GM18511 (cell line): ENCODE results near the gene ERC1.
"Not testable (repeated sequence)": the region's sequence is repeated elsewhere in the genome, so short reads cannot be mapped to it uniquely, and the experiment has no call there.

ENCODE experiments used
- ATAC-seq: cut with Tn5 transposase; IDR thresholded peaks from one replicate; pipeline ENCODE4 v1.9.1; 2021; ENCODE audit warnings: mild to moderate bottlenecking, moderate library complexity; ENCODE audit not compliant: unreplicated experiment

Gene ERC1

DNA sequence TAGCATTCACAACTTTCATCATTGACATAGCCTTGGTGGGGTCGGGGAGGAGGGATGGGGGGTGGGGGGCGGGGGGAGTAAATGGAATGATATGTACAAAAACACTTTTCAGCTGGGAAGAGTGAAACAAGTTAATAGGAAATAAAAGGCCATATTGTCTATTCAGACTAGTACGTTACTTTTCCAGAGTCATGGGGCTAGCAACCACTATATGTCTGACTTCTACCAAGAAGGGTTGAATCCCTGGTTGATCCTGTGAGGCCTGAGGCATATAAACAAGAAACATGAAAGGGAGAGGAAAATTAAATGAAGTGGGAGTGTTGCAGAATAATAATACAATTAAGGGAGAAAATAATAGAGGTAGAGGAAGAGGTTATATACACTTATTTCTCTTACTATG lies 225.5 kb downstream of the ERC1 start:
- ATAC-seq, result no peak

DNA sequence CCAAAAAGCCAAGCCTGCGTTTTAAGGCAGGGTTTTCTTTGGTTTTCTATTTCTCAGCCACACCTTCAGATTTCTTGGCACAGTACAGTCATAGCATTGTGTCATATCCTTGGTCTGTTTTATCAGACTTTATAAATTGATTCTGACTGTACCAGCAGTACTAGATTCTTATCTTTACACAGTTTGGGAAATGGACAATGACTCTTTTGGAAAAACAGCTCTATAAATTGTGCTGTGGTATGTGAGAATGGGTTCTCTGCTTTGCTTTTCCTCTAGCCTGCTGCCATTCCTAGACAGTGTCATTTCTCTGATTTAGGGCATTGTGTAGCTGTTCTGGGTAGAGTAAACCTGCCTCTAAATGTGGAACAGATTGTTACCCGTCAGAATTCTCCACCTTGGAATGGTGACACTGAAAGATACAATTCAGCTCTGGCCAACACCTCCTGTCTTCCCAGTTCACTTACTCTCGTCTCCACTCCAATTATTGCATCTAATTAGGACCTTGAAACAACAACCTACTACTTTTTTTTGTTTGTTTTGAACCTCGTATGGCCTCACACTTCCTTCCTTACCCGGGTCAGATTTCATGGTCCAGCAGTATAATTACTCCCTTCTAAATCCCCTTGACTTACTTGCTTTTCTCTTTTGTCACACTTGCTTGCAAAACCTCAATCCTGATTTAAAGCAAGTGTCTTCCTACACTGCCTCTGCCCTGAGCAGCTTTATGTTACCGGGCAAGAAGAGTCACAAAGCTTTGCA lies 226.3 kb downstream of the ERC1 start:
- no peak for ATAC-seq

DNA sequence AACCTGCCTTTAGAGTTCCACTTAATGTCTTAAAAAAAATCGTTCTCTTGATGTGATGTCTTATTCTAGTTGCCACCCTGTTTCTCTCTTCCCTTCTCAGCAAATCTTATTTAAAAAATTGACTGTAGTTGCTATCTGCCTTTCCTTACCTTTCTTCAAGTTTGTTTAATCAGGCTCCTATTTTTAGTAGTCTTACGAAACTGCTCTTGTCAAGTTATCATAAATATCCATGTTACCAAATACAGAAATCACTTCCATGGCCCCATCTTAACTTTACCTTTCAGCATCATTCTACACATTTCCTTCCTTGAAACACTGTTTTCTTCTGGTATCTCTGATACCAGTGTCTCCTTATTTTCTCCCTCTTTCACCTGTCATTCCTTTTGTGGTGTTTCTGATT lies 227.3 kb downstream of the ERC1 start:
- ATAC-seq, result no peak

DNA sequence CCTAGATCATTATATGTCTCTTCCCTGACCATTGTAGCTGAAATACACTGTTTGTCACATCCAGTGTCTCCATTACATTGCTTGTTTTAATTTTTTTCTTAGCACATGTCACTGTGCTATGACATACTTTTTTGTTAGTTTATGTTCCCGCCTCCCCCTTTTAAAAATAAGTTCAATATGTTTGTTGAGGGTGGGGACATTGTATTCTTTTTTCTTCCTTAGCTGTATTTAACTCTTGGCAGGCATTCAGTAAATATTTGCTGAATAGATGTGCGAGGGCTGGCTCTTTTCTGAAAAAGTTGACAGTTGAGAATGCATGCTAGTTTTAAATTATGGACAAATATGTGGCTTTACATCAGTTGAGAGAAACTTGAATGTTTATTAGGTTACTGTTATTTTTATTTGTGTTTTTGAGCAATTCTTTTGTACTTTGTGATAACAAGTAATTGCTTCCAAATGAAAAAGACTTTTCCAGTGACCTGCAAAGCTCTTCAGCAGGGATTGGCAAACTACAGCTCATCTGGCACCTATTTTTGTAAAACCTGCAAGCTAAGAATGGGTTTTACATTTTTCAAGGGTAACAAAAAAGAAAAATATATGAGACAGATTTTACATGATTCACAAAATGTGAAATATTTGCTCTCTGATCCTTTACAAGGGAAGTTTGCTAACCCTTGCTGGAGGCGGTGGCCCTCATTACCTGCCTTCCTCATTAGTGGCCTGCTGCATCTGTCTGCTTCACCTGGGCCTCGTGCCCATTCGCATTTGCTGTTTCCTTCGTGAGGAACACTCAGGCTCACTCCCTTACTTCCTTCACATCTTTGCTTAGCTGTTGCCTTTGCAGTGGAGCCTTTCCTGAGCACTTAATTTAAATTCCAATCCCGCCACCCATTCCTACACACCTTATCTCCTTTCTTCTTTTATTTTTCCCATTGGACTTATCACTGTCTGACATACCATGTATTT lies 229.4 kb downstream of the ERC1 start:
- no peak for ATAC-seq

DNA sequence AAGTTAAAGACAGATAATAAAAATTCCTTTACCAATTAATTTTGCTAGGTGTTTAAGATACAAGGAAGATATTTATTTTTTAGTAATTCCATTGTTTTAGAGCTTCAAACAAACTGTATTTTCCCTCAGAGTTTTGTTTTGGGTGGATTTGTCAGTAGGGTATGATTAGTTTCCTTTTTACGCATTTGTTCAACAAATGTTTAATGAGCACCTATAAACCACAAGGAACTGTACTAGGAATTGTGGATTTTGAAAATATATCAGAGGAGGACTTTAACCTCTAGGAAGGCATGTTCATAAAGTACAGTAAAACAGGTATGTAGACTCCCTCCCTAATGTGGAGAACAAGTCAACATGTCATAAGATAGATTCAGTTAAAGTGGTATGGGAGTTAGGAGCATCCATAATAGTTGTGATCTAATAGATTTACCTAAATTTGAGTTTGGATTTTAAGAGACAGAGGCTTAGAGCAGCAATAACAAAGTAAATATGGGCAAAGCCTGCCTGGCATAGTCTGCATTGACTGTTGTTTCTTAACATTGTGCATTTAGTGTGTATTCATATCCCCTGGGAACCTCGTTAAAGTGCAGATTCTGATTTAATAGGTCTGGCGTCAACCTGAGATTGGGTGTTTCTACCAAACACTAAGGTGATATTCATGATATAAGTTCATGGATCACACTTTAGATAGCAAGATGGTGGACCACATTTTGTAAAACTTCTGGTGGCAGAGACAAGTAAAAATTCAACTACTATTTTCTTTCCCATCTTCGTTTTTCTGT lies 232.0 kb downstream of the ERC1 start:
- no peak for ATAC-seq

DNA sequence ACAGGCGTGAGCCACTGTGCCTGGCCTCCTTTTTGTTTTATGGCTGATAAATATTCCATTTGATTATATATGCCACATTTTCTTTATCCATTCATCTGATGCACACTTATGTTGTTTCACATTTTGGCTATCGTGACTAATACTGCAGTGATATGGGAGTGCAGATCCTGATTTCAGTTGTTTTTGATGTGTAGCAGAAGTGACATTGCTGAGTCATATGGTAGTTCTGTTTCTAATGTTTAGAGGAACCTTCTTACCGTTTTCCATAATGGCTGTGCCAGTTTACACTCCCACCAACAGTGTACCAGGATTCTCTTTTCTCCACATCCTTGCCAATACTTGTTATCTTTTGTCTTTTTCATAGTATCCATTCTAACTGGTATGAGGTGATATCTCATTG lies 235.9 kb downstream of the ERC1 start:
- ATAC-seq, result no peak

DNA sequence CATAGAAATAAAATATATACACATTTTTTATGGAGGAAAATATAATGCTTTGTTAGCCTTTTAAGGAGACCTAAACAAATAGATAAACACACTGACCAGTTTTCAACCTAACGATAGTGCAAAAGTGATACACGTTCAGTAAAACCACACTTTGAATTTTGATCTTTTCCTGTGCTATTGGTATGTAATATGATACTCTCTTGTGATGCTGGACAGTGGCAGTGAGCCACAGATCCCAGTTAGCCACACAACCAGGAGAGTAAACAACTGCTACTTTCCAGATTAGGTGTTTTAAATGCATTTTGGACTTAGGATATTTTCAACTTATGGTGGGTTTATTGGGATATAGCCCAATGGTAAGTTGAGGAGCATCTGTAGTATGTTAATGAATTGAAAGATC lies 243.1 kb downstream of the ERC1 start:
- no peak for ATAC-seq

DNA sequence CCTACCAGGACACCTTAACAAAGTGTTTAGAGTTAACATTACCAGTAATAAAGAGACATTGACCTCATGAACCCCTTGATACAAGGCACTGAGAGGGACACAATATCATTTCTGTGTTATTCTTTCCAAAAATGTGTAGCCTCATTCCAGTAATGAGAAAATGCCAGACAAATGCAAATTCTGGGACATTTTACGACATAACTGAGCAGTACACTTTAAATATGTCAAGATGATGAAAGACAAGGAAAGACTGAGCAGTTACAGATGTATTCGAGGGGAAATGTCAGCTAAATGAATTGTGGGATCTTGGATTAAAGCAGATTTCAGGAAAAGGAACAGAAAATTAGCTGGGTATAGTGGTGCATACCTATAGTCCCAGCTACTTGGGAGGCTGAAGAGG lies 255.6 kb downstream of the ERC1 start:
- ATAC-seq, result no peak

DNA sequence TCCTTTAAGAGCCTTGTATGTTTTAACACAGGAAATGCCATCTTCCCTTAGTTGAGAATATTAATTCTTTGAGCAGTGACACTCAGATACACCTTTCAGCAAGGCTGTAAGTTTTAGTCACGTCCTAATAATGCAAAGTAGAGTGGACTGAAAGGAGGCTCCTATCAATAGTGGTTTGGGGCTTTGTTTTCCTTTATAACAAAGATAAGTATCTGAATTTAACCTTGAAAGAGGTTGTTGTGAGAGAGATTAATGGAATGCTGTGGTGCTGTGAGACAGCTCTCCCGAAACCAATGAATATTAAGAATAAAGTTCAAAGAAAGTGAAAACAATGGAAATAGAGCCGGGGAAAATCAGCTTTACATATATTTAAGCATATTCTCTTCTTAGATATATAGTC lies 259.6 kb downstream of the ERC1 start:
- ATAC-seq, result no peak

DNA sequence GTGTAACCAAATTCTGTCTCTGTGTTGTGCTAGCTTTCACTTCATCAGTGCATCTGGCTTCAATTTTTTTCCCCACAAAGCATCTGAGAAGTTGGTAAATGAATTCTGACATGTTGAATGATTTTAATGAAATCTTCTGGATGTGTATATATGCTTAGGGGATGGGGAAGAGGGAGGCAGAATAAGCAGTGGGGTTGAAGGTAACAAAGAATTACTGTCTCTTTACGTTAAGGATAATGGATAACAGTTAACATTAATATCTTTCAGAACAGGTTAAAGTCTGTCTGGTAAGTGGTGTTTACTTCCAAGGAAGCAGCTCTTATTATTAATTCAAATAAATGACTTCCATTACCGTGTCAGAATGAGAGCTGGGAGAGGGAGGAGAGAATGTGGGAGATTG lies 261.7 kb downstream of the ERC1 start:
- no peak for ATAC-seq

DNA sequence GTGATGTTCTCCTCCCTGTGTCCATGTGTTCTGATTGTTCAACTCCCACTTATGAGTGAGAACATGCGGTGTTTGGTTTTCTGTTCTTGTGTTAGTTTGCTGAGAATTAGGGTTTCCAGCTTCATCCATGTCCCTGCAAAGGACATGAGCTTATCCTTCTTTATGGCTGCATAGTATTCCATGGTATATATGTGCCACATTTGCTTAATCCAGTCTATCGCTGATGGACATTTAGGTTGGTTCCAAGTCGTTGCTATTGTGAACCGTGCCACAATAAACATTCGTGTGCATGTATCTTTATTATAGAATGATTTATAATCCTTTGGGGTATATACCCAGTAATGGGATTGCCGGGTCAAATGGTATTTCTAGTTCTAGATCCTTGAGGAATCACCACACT lies 264.1 kb downstream of the ERC1 start:
- ATAC-seq, result not testable (repeated sequence)

DNA sequence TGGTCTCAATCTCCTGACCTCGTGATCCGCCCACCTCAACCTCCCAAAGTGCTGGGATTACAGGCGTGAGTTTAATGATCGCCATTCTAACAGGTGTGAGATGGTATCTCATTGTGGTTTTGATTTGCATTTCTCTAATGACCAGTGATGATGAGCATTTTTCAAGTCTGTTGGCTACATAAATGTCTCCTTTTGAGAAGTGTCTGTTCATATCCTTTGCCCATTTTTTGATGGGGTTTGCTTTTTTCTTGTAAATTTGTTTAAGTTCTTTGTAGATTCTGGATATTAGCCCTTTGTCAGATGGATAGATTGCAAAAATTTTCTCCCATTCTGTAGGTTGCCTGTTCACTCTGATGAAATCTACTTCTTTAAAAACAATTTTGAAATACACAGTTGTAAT lies 264.8 kb downstream of the ERC1 start:
- not testable (repeated sequence) for ATAC-seq

DNA sequence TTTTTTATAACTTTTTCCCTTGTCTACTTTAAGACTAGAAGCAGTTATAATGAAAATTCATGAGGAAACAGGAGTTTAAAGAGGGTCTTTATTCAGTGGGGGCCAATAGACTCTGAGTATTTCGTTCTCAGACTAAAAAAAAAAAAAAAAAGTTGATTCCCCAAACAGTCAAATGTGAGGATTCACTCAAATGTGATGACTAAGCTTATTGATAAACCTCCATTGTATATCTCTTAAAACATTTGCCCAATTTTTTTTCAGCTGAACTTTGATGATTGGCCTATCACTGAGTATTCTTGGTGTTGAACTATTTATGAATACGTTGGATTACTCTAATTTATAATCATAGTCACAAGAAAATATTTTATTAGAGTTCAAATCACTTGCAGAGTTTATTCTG lies 265.3 kb downstream of the ERC1 start:
- ATAC-seq, result no peak

DNA sequence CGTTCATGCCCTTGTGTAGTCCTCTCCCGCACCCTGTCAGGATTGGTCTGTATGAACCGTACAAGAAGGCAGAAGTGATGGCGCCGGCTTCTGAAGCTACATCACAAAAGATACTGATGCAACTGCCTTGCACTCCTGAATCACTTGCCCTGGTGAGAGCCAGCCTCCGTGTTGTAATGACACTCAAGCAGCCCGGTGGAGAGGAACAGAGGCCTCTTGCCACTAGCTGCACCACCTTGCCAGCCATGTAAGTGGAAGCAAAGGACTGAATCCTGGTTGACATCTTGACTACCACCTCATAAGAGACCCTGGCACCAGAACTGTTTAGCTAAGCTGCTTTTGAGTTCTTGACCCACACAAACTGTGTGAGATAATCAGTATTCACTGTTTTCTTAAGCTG lies 266.0 kb downstream of the ERC1 start:
- no peak for ATAC-seq

DNA sequence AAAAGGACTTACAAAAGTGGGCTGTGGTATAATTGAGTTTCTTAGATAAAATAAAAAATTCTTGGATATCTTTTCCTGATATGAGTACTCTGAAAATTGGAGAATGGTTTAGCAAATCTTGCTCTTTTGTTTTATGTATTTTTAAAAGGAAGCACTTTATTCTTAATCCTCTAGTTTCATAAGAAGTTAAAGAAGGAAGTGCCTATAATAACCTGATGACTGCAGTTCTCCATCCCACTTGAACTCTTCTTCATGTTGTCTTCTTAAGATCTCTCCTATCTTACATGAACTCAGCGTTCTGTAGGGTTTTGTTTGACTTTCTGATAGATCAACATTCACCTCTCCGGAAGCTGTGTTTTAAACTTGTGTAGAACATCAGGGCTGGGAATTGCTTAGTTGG lies 271.0 kb downstream of the ERC1 start:
- no peak for ATAC-seq

DNA sequence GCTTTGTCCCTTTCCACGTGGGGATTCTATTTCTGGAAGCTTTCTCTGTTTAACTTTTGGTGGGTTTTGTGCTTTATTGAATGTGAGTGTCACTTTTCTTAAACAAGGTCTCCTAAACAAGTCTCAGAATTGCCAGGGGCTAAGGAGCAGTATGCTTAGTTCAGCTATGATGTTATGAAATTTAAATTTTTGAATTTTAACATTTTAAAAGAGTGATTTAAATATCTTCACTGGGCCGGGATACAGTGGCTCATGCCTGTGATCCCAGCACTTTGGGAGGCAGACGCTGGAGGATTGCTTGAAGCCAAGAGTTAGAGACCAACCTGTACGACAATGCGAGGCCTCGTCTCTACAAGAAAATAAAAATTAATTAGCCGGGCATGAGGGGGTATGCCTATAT lies 276.2 kb downstream of the ERC1 start:
- ATAC-seq, result no peak

DNA sequence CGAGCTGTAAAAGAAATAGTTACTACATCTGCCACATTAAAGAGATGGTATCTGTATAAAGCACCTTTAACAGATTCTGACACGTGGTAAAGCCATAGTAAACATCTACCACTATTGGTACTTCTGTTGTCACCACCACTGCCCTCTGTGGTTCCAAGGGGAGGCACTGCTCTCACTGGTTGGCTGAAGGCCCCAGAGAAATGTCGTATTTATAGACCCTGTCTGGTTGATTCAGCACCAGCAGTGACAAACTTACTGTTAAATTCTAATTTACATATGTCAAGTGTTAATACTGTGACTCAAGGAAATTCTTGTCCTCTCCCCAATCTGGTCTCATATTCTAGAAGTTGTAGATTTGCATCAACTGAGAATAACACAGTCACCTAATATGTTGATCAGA lies 281.1 kb downstream of the ERC1 start:
- ATAC-seq, result no peak

DNA sequence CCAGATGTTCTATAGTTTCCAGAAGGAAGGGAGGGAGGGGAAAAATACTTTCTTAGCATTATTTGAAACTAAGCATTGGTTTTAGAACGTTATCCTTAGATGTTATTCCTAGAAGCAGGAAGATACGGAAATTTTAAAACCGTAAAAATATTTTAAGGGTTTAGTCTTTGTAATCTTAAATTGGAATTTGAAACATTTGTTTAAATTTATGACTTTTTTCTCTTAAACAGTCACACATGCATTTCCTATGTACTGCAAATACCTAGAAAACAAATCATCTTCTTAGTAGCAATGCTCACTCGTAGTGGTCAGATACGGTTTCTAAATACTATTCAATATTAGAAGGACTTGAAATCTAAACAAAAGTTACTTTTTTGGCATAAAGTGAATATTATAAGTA lies 282.0 kb downstream of the ERC1 start:
- no peak for ATAC-seq

DNA sequence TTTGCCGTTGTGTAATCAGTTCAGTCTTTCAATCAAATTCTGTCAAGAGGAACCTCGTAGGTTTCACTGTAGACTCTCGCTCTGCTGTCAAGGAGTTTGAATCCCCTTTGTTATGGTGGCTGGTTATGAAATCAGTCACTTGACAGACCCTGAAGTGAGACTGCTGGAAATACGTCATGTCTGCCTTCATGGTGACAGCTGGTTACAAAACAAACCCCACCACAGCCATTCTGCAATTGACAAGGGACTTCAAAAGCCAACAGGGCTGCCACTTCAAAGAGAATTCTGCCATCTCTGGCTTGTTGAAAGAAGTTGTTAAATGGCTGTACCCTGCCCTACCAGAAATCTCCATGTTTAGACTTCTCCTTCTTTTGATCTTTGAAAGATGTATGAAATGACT lies 286.9 kb downstream of the ERC1 start:
- no peak for ATAC-seq

DNA sequence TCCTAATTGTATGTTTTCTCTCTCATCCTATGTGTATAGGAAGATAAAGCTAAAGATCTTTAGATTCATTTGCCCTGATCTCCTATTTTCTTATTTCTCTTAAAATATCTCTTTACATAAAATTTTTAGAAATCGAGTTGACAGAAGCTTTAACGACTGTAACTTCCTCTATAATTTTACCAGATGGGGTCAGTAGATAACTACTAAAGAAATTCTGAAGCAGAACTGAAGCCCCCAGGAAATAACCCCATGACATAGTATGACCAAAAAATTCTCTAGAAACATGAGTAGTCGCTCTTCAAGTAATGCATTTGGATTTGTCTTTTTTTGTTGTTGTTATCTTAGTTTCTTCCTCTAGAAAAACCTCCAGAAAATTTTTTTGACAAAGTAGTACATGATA lies 288.0 kb downstream of the ERC1 start:
- ATAC-seq, result no peak

DNA sequence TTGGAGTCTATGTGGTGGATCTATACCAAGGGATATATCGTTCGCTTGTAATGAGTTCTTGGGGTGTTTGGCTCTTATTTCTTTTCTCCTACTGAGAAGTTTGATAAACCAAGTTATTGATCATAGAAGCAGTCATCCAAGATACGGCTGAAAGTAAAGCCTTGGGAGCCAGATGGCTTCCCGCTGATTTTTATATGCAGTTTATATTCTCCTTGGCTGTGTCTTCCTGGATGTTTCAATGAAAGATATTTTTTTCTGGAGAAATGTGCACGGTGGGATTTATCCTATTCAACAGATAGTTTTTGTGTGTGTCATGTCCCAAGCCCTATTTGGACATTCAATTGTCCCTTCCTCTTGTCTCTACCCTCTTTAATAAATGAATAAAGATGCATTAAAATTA lies 289.0 kb downstream of the ERC1 start:
- no peak for ATAC-seq
